HG03139 (cell line): ENCODE results near the gene DLGAP1.

Source experiments
- ATAC-seq: cut with Tn5 transposase; IDR thresholded peaks from one replicate; pipeline ENCODE4 v1.9.1; 2021; ENCODE audit not compliant: unreplicated experiment

The DLGAP1 gene

GRCh38 chr18:4016391-4017049 lies 438.6 kb downstream of the DLGAP1 start:
- ATAC-seq = no peak

GRCh38 chr18:4007846-4008245 lies 447.3 kb downstream of the DLGAP1 start:
- ATAC-seq = no peak

- ATAC-seq = no peak
These were observed 450.8 kb downstream of the DLGAP1 start for GRCh38 chr18:4004183-4004829.

- no peak for ATAC-seq
These were observed 456.3 kb downstream of the DLGAP1 start for GRCh38 chr18:3998698-3999333.

GRCh38 chr18:3995476-3996102 lies 459.5 kb downstream of the DLGAP1 start:
- no peak for ATAC-seq

GRCh38 chr18:3993941-3994687 lies 461.0 kb downstream of the DLGAP1 start:
- ATAC-seq = no peak

- no peak for ATAC-seq
These were observed 469.4 kb downstream of the DLGAP1 start for GRCh38 chr18:3985664-3986063.

GRCh38 chr18:3985020-3985419 lies 470.1 kb downstream of the DLGAP1 start:
- no peak for ATAC-seq

- ATAC-seq = no peak
These were observed 470.8 kb downstream of the DLGAP1 start for GRCh38 chr18:3984163-3984757.

- no peak for ATAC-seq
These were observed 471.6 kb downstream of the DLGAP1 start for GRCh38 chr18:3983351-3983969.

GRCh38 chr18:3982541-3982940 lies 472.6 kb downstream of the DLGAP1 start:
- no peak for ATAC-seq

- no peak for ATAC-seq
These were observed 476.1 kb downstream of the DLGAP1 start for GRCh38 chr18:3979024-3979423.

GRCh38 chr18:3973191-3973850 lies 481.8 kb downstream of the DLGAP1 start:
- no peak for ATAC-seq

GRCh38 chr18:3972291-3972930 lies 482.7 kb downstream of the DLGAP1 start:
- no peak for ATAC-seq

- no peak for ATAC-seq
These were observed 484.2 kb downstream of the DLGAP1 start for GRCh38 chr18:3970929-3971328.

- ATAC-seq = no peak
These were observed 487.5 kb downstream of the DLGAP1 start for GRCh38 chr18:3967359-3968180.

- no peak for ATAC-seq
These were observed 488.3 kb downstream of the DLGAP1 start for GRCh38 chr18:3966642-3967358.

GRCh38 chr18:3966246-3966641 lies 488.9 kb downstream of the DLGAP1 start:
- ATAC-seq = no peak
